HG03108 (cell line): ENCODE measurements around the gene CCL16.

Experiments used
- ATAC-seq: cut with Tn5 transposase; IDR thresholded peaks from one replicate; pipeline ENCODE4 v1.9.1; 2021; ENCODE audit warnings: moderate library complexity; ENCODE audit not compliant: unreplicated experiment

CCL16 gene

GRCh38 chr17:35988164-35988563, 6.9 kb upstream of the CCL16 start:
- no peak for ATAC-seq

- ATAC-seq, result no peak
These were observed 5.3 kb upstream of the CCL16 start, which contains the start of gene CCL14 for GRCh38 chr17:35986643-35987042. TSS of gene CCL14 (minus strand) at chr17:35986729. CDS start at chr17:35986649, 80 bp downstream.

GRCh38 chr17:35984140-35984539, 2.8 kb upstream of the CCL16 start:
- no peak for ATAC-seq

GRCh38 chr17:35982409-35983191, 1.3 kb upstream of the CCL16 start:
- ATAC-seq, result no peak

- ATAC-seq, result no peak
These were observed 622 bp upstream of the CCL16 start for GRCh38 chr17:35981908-35982330.

- no peak for ATAC-seq
These were observed 3.0 kb downstream of the CCL16 start for GRCh38 chr17:35978346-35978745.

- no peak for ATAC-seq
These were observed 3.8 kb downstream of the CCL16 start for GRCh38 chr17:35977509-35977908.

GRCh38 chr17:35973333-35974260, 7.7 kb downstream of the CCL16 start:
- ATAC-seq, result no peak

GRCh38 chr17:35972945-35973332, 8.4 kb downstream of the CCL16 start:
- no peak for ATAC-seq

- ATAC-seq, result no peak
These were observed 8.8 kb downstream of the CCL16 start for GRCh38 chr17:35972535-35972934.

- no peak for ATAC-seq
These were observed 9.2 kb downstream of the CCL16 start for GRCh38 chr17:35972066-35972465.

- no peak for ATAC-seq
These were observed 11.5 kb downstream of the CCL16 start for GRCh38 chr17:35969558-35970380.

- no peak for ATAC-seq
These were observed 12.7 kb downstream of the CCL16 start for GRCh38 chr17:35968520-35969054.

- ATAC-seq, result no peak
These were observed 16.0 kb downstream of the CCL16 start for GRCh38 chr17:35965272-35965671.

- no peak for ATAC-seq
These were observed 17.6 kb downstream of the CCL16 start for GRCh38 chr17:35963663-35964062.

GRCh38 chr17:35953720-35954119, 27.6 kb downstream of the CCL16 start:
- no peak for ATAC-seq

GRCh38 chr17:35949401-35949800, 31.9 kb downstream of the CCL16 start:
- ATAC-seq, result no peak

GRCh38 chr17:35948092-35948491, 33.2 kb downstream of the CCL16 start:
- no peak for ATAC-seq

GRCh38 chr17:35947156-35947585, 34.1 kb downstream of the CCL16 start:
- ATAC-seq, result no peak

- no peak for ATAC-seq
These were observed 37.1 kb downstream of the CCL16 start for GRCh38 chr17:35944151-35944550.

- no peak for ATAC-seq
These were observed 37.8 kb downstream of the CCL16 start, which contains the start of gene LYZL6 for GRCh38 chr17:35943537-35943936. TSS of gene LYZL6 (minus strand) at chr17:35943713. CDS start at chr17:35939356, 4,357 bp downstream.
